WTC11 (cell line): ENCODE results near the gene ANXA9. TPM values are rescaled to one million over a fixed set of nuclear protein-coding genes. Genes with fewer than 3 reads are reported as not detected.

Source experiments
- AFF4 ChIP-seq: sonication (generic); formaldehyde crosslinking; IDR thresholded peaks from 2 replicates; pipeline ENCODE4 v1.8.1; 2023; ENCODE audit warnings: mild to moderate bottlenecking, missing genetic modification reagents, borderline replicate concordance
- ARID4B ChIP-seq: sonication (generic); formaldehyde crosslinking; IDR thresholded peaks from 2 replicates; pipeline ENCODE4 v1.8.0; 2023; ENCODE audit warnings: missing genetic modification reagents, mild to moderate bottlenecking, borderline replicate concordance
- ATF1 ChIP-seq: sonication (generic); formaldehyde crosslinking; IDR thresholded peaks from 2 replicates; pipeline ENCODE4 v1.8.1; 2023; ENCODE audit warnings: mild to moderate bottlenecking, moderate library complexity, missing genetic modification reagents
- ATF2 ChIP-seq: sonication (generic); formaldehyde crosslinking; IDR thresholded peaks from 2 replicates; pipeline ENCODE4 v1.8.1; 2022; ENCODE audit warnings: low read depth, missing genetic modification reagents, borderline replicate concordance
- EMX1 ChIP-seq: fragments of 250-450 bp; sonication (Bioruptor Pico); IDR thresholded peaks from 2 replicates; pipeline ENCODE4 v1.8.0; 2021; ENCODE audit warnings: mild to moderate bottlenecking
- GTF2I ChIP-seq: fragments of 250-450 bp; sonication (Bioruptor Pico); conservative IDR thresholded peaks from 2 replicates; pipeline ENCODE4 v1.4.0; 2021; ENCODE audit warnings: mild to moderate bottlenecking
- IRF1 ChIP-seq: sonication (generic); formaldehyde crosslinking; IDR thresholded peaks from 2 replicates; pipeline ENCODE4 v1.8.0; 2023; ENCODE audit warnings: missing genetic modification reagents
- JAZF1 ChIP-seq: fragments of 250-450 bp; sonication (Bioruptor Pico); IDR thresholded peaks from 2 replicates; pipeline ENCODE4 v1.9.0; 2021; ENCODE audit warnings: moderate library complexity, mild to moderate bottlenecking, inconsistent platforms
- JUN ChIP-seq: sonication (generic); formaldehyde crosslinking; IDR thresholded peaks from 2 replicates; pipeline ENCODE4 v1.8.0; 2023; ENCODE audit warnings: mild to moderate bottlenecking, missing genetic modification reagents
- PREB ChIP-seq: sonication (generic); formaldehyde crosslinking; IDR thresholded peaks from 2 replicates; pipeline ENCODE4 v1.8.1; 2022; ENCODE audit warnings: mild to moderate bottlenecking, missing genetic modification reagents, moderate library complexity, borderline replicate concordance
- TEAD1 ChIP-seq: sonication (generic); formaldehyde crosslinking; IDR thresholded peaks from 2 replicates; pipeline ENCODE4 v1.8.0; 2022; ENCODE audit warnings: mild to moderate bottlenecking, missing genetic modification reagents
- TP53 ChIP-seq: sonication (generic); formaldehyde crosslinking; IDR thresholded peaks from 2 replicates; pipeline ENCODE4 v1.8.1; 2023; ENCODE audit warnings: mild to moderate bottlenecking, missing genetic modification reagents
- ZNF138 ChIP-seq: sonication (generic); formaldehyde crosslinking; conservative IDR thresholded peaks from 2 replicates; pipeline ENCODE4 v1.8.1; 2022; ENCODE audit warnings: mild to moderate bottlenecking, moderate library complexity, missing genetic modification reagents
- ZNF416 ChIP-seq: fragments of 250-450 bp; sonication (Bioruptor Pico); IDR thresholded peaks from 2 replicates; pipeline ENCODE4 v1.9.0; 2021; ENCODE audit warnings: mild to moderate bottlenecking, inconsistent platforms
- ZNF532 ChIP-seq: fragments of 250-450 bp; sonication (Bioruptor Pico); IDR thresholded peaks from 2 replicates; pipeline ENCODE4 v1.9.0; 2021; ENCODE audit warnings: mild to moderate bottlenecking, borderline replicate concordance
- total RNA-seq: library from RNA; stranded (reverse); gene quantifications from 3 replicates; pipeline ENCODE4 v1.2.3, GENCODE V29; 2021

Gene ANXA9
- total RNA-seq, 1 experiment from 2014 or later = 1.6 TPM

- TF ChIP-seq ZNF532 (CRISPR knock-in tag) = no peak
- no peak for TF ChIP-seq AFF4 (CRISPR knock-in tag)
- no peak for TF ChIP-seq ZNF416 (CRISPR knock-in tag)
- TF ChIP-seq EMX1 (CRISPR knock-in tag) = no peak
- no peak for TF ChIP-seq JUN (CRISPR knock-in tag)
- no peak for TF ChIP-seq ATF1 (CRISPR knock-in tag)
- no peak for TF ChIP-seq ARID4B (CRISPR knock-in tag)
- TF ChIP-seq JAZF1 (CRISPR knock-in tag) = no peak
- no peak for TF ChIP-seq PREB (CRISPR knock-in tag)
- TF ChIP-seq ZNF138 (CRISPR knock-in tag) = no peak
- no peak for TF ChIP-seq ATF2 (CRISPR knock-in tag)
- TF ChIP-seq TP53 (CRISPR knock-in tag) = no peak
- TF ChIP-seq GTF2I (CRISPR knock-in tag) = no peak
- no peak for TF ChIP-seq IRF1 (CRISPR knock-in tag)
- TF ChIP-seq TEAD1 (CRISPR knock-in tag) = no peak
Measured at GRCh38 chr1:151039521-151039920, 57.4 kb downstream of the ANXA9 start (continued).
